ENCODE data around the gene PIP5K1B. TPM values are rescaled to one million over a fixed set of nuclear protein-coding genes. Genes with fewer than 3 reads are reported as not detected.

Gene PIP5K1B
- total RNA-seq, 1 experiment from 2014 or later = not detected

- peaks cover 5% of the 10 kb centered on the region for H3K9me3 ChIP-seq (ENCODE audit: low read depth, low read length, poor library complexity, severe bottlenecking)
- no peaks in the 10 kb centered on the region for H3K36me3 ChIP-seq (ENCODE audit: insufficient read depth, low read length, poor library complexity, severe bottlenecking)
- no peak overlapping the region for H3K27ac ChIP-seq (ENCODE audit: low read depth, low read length, poor library complexity, severe bottlenecking)
- no TSS peak for BruUV-seq (replicated peaks)
- CTCF ChIA-PET = no interaction called here
- intact Hi-C loops (cut with micrococcal nuclease; ENCODE audit: unreplicated experiment) = no loop called here
- no peak for DNase-seq (ENCODE audit: low spot score)
- no peaks in the 10 kb centered on the region for H3K4me1 ChIP-seq (ENCODE audit: insufficient read depth, low read length, poor library complexity, severe bottlenecking)
- TF ChIP-seq EZH2 (IDR thresholded peaks at IDR 0.05; ENCODE audit: borderline replicate concordance, low read depth, low read length, poor library complexity, severe bottlenecking) = no peak
- TF ChIP-seq CTCF (conservative IDR thresholded peaks at IDR 0.05; ENCODE audit: low read depth, low read length) = no peak
- H3K27me3 ChIP-seq (replicated peaks; ENCODE audit: insufficient read depth, low read depth, low read length, poor library complexity) = peaks cover 31% of the 10 kb centered on the region
- POLR2A ChIA-PET (ENCODE audit: low non-redundant PET) = no interaction called here
- H3K4me3 ChIP-seq (ENCODE audit: low read depth, low read length, poor library complexity, severe bottlenecking) = no peak overlapping the region
These were observed 259.7 kb downstream of the PIP5K1B start for GRCh38 chr9:68964765-68965164.

GRCh38 chr9:68966496-68966944 lies 261.5 kb downstream of the PIP5K1B start:
- DNase-seq (ENCODE audit: low spot score) = no peak
- CTCF ChIA-PET = no interaction called here
- no peak overlapping the region for H3K4me3 ChIP-seq (ENCODE audit: low read depth, low read length, poor library complexity, severe bottlenecking)
- H3K27ac ChIP-seq (ENCODE audit: low read depth, low read length, poor library complexity, severe bottlenecking) = no peak overlapping the region
- POLR2A ChIA-PET (ENCODE audit: low non-redundant PET) = no interaction called here
- TF ChIP-seq EZH2 (IDR thresholded peaks at IDR 0.05; ENCODE audit: borderline replicate concordance, low read depth, low read length, poor library complexity, severe bottlenecking) = no peak
- TF ChIP-seq CTCF (conservative IDR thresholded peaks at IDR 0.05; ENCODE audit: low read depth, low read length) = no peak
- peaks cover 17% of the 10 kb centered on the region for H3K27me3 ChIP-seq (replicated peaks; ENCODE audit: insufficient read depth, low read depth, low read length, poor library complexity)
- peaks cover 4% of the 10 kb centered on the region for H3K4me1 ChIP-seq (ENCODE audit: insufficient read depth, low read length, poor library complexity, severe bottlenecking)
- H3K9me3 ChIP-seq (ENCODE audit: low read depth, low read length, poor library complexity, severe bottlenecking) = no peaks in the 10 kb centered on the region
- intact Hi-C loops (cut with micrococcal nuclease; ENCODE audit: unreplicated experiment) = no loop called here
- BruUV-seq (replicated peaks) = no TSS peak
- H3K36me3 ChIP-seq (ENCODE audit: insufficient read depth, low read length, poor library complexity, severe bottlenecking) = no peaks in the 10 kb centered on the region

DNA sequence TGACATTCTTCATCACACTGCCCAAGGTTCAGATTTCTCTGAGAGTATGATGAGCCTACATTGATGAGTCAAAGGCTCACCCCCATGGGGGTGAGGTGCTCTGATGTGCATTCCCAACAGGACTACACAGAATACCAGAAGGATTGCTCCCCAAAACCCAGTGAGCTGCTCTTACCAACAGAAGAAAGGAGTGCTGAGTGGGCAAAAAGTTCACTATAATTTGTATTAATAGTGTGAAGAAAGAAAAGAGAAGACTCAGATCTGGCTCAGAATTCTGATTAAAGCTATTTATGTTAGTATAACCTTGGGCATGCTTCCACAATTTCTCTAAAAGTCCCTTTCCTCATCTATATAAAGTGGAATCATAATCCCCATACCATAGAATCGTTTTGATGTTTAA lies 262.8 kb downstream of the PIP5K1B start:
- POLR2A ChIA-PET (ENCODE audit: low non-redundant PET) = no interaction called here
- Histone ChIP-seq H3K27me3 (replicated peaks; ENCODE audit: insufficient read depth, low read depth, low read length, poor library complexity) (peaks cover 4% of the 10 kb centered on the region), H3K4me1 (ENCODE audit: insufficient read depth, low read length, poor library complexity, severe bottlenecking) (peaks cover 4% of the 10 kb centered on the region), H3K27ac (ENCODE audit: low read depth, low read length, poor library complexity, severe bottlenecking) (no peak overlapping the region), H3K4me3 (ENCODE audit: low read depth, low read length, poor library complexity, severe bottlenecking) (no peak overlapping the region), H3K9me3 (ENCODE audit: low read depth, low read length, poor library complexity, severe bottlenecking) (no peaks in the 10 kb centered on the region), H3K36me3 (ENCODE audit: insufficient read depth, low read length, poor library complexity, severe bottlenecking) (no peaks in the 10 kb centered on the region)
- TF ChIP-seq EZH2 (IDR thresholded peaks at IDR 0.05; ENCODE audit: borderline replicate concordance, low read depth, low read length, poor library complexity, severe bottlenecking) (no peak), CTCF (conservative IDR thresholded peaks at IDR 0.05; ENCODE audit: low read depth, low read length) (no peak)
- DNase-seq (ENCODE audit: low spot score) = no peak
- BruUV-seq (replicated peaks) = no TSS peak
- intact Hi-C loops (cut with micrococcal nuclease; ENCODE audit: unreplicated experiment) = no loop called here
- CTCF ChIA-PET = no interaction called here
